ENCODE measurements around the gene HMOX1. TPM values are rescaled to one million over a fixed set of nuclear protein-coding genes. Genes with fewer than 3 reads are reported as not detected.

HMOX1 gene
- polyA plus RNA-seq, 1 donor from 2014 or later: not detected

DNA sequence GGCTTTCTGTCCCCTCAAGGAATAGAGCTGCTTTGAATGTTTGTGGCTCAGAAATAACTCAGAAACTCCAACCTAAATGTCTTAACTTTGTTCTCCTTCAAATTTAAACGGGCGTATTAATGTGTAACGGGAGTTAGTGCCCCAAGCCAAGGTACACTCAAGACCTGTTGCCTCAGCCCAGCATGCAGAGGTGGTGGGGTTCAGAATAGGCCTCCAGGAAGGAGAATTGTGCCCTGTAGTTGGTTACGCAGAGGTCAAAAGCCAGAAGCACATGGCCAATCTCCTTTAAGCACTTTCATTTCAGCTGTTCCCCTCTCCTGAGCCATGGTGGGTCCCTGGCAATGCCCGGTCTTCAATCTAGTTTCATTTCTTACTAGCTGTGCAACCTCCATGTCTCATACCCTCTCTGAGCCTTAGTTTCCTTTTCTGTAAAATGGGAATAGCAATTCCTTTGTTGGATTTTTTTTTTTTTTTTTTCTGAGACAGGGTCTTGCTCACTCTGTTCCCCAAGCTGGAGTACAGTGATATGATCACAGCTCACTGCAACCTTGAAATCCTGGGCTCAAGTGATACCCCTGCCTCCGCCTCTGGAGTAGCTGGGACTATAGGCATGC, 4.2 kb downstream of the HMOX1 start:
- no peak overlapping the region for H3K9ac ChIP-seq (ENCODE audit: low read length)

DNA sequence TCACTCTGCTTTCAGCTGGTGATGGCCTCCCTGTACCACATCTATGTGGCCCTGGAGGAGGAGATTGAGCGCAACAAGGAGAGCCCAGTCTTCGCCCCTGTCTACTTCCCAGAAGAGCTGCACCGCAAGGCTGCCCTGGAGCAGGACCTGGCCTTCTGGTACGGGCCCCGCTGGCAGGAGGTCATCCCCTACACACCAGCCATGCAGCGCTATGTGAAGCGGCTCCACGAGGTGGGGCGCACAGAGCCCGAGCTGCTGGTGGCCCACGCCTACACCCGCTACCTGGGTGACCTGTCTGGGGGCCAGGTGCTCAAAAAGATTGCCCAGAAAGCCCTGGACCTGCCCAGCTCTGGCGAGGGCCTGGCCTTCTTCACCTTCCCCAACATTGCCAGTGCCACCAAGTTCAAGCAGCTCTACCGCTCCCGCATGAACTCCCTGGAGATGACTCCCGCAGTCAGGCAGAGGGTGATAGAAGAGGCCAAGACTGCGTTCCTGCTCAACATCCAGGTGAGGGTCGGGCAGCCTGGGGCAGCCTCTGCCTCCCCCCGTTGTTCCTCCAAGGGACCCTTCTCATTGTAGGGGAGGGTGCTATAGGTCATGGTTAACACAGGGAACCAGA, 5.9 kb downstream of the HMOX1 start:
- H3K9me3 ChIP-seq (ENCODE audit: low read length): no peaks in the 10 kb centered on the region
- H3K4me3 ChIP-seq (ENCODE audit: low read length): no peak overlapping the region
- TF ChIP-seq EZH2 (IDR thresholded peaks at IDR 0.05; ENCODE audit: borderline replicate concordance, insufficient read depth, low read length, poor library complexity, severe bottlenecking): no peak
- TF ChIP-seq POLR2AphosphoS5 (IDR thresholded peaks at IDR 0.05): no peak
- TF ChIP-seq TAF1 (IDR thresholded peaks at IDR 0.05; ENCODE audit: low read depth): no peak
- no peak for TF ChIP-seq RAD21 (conservative IDR thresholded peaks at IDR 0.05)
- no peak for TF ChIP-seq MXI1 (conservative IDR thresholded peaks at IDR 0.05; ENCODE audit: poor library complexity, severe bottlenecking)
- TF ChIP-seq SMC3 (conservative IDR thresholded peaks at IDR 0.05; ENCODE audit: poor library complexity): no peak
- no peak for TF ChIP-seq EP300 (conservative IDR thresholded peaks at IDR 0.05; ENCODE audit: poor library complexity, severe bottlenecking)
- TF ChIP-seq, protein P1, sequence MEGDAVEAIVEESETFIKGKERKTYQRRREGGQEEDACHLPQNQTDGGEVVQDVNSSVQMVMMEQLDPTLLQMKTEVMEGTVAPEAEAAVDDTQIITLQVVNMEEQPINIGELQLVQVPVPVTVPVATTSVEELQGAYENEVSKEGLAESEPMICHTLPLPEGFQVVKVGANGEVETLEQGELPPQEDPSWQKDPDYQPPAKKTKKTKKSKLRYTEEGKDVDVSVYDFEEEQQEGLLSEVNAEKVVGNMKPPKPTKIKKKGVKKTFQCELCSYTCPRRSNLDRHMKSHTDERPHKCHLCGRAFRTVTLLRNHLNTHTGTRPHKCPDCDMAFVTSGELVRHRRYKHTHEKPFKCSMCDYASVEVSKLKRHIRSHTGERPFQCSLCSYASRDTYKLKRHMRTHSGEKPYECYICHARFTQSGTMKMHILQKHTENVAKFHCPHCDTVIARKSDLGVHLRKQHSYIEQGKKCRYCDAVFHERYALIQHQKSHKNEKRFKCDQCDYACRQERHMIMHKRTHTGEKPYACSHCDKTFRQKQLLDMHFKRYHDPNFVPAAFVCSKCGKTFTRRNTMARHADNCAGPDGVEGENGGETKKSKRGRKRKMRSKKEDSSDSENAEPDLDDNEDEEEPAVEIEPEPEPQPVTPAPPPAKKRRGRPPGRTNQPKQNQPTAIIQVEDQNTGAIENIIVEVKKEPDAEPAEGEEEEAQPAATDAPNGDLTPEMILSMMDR (IDR thresholded peaks at IDR 0.05; ENCODE audit: poor library complexity, severe bottlenecking): no peak
- TF ChIP-seq, protein P2, sequence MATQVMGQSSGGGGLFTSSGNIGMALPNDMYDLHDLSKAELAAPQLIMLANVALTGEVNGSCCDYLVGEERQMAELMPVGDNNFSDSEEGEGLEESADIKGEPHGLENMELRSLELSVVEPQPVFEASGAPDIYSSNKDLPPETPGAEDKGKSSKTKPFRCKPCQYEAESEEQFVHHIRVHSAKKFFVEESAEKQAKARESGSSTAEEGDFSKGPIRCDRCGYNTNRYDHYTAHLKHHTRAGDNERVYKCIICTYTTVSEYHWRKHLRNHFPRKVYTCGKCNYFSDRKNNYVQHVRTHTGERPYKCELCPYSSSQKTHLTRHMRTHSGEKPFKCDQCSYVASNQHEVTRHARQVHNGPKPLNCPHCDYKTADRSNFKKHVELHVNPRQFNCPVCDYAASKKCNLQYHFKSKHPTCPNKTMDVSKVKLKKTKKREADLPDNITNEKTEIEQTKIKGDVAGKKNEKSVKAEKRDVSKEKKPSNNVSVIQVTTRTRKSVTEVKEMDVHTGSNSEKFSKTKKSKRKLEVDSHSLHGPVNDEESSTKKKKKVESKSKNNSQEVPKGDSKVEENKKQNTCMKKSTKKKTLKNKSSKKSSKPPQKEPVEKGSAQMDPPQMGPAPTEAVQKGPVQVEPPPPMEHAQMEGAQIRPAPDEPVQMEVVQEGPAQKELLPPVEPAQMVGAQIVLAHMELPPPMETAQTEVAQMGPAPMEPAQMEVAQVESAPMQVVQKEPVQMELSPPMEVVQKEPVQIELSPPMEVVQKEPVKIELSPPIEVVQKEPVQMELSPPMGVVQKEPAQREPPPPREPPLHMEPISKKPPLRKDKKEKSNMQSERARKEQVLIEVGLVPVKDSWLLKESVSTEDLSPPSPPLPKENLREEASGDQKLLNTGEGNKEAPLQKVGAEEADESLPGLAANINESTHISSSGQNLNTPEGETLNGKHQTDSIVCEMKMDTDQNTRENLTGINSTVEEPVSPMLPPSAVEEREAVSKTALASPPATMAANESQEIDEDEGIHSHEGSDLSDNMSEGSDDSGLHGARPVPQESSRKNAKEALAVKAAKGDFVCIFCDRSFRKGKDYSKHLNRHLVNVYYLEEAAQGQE (IDR thresholded peaks at IDR 0.05; ENCODE audit: borderline replicate concordance): no peak
- no peak overlapping the region for H3K9ac ChIP-seq (ENCODE audit: low read length)
- peaks cover 2% of the 10 kb centered on the region for H3K27me3 ChIP-seq (ENCODE audit: insufficient read depth, low read depth, low read length)
- no peaks in the 10 kb centered on the region for H3K36me3 ChIP-seq (ENCODE audit: insufficient read depth, low read length)
- H3K79me2 ChIP-seq (replicated peaks; ENCODE audit: insufficient read depth, low read length): no peaks in the 10 kb centered on the region
- no peak overlapping the region for H3K27ac ChIP-seq (ENCODE audit: low read length)
- H3K9me2 ChIP-seq (ENCODE audit: insufficient read depth, low read length): no peaks in the 10 kb centered on the region
- H3K4me2 ChIP-seq (ENCODE audit: low read length): no peak overlapping the region
- H4K20me1 ChIP-seq (ENCODE audit: insufficient read depth): no peaks in the 10 kb centered on the region
- H3F3A ChIP-seq (ENCODE audit: insufficient read depth, low read length, poor library complexity, severe bottlenecking): no peaks in the 10 kb centered on the region
- H2AFZ ChIP-seq (ENCODE audit: low read depth, low read length): no peak overlapping the region

More for the DNA sequence above, 4.2 kb downstream of the HMOX1 start:
- no peak overlapping the region for H3K4me3 ChIP-seq (ENCODE audit: low read length)
- TF ChIP-seq POLR2AphosphoS5 (IDR thresholded peaks at IDR 0.05) (no peak), EZH2 (IDR thresholded peaks at IDR 0.05; ENCODE audit: borderline replicate concordance, insufficient read depth, low read length, poor library complexity, severe bottlenecking) (no peak)
- TF ChIP-seq, protein P2 (IDR thresholded peaks at IDR 0.05; ENCODE audit: borderline replicate concordance): no peak
- TF ChIP-seq, protein P1 (IDR thresholded peaks at IDR 0.05; ENCODE audit: poor library complexity, severe bottlenecking): no peak
- no peak overlapping the region for H3K4me2 ChIP-seq (ENCODE audit: low read length)
- H3K9me3 ChIP-seq (ENCODE audit: low read length): no peaks in the 10 kb centered on the region
- peaks cover 13% of the 10 kb centered on the region for H3K27me3 ChIP-seq (ENCODE audit: insufficient read depth, low read depth, low read length)
- no peak overlapping the region for H3K27ac ChIP-seq (ENCODE audit: low read length)
- no peaks in the 10 kb centered on the region for H3K79me2 ChIP-seq (replicated peaks; ENCODE audit: insufficient read depth, low read length)
- no peaks in the 10 kb centered on the region for H3F3A ChIP-seq (ENCODE audit: insufficient read depth, low read length, poor library complexity, severe bottlenecking)
- no peaks in the 10 kb centered on the region for H3K9me2 ChIP-seq (ENCODE audit: insufficient read depth, low read length)
- H4K20me1 ChIP-seq (ENCODE audit: insufficient read depth): no peaks in the 10 kb centered on the region
- H2AFZ ChIP-seq (ENCODE audit: low read depth, low read length): no peak overlapping the region
- H3K36me3 ChIP-seq (ENCODE audit: insufficient read depth, low read length): no peaks in the 10 kb centered on the region
